Ishikawa (cell line): ENCODE data around the gene ZCCHC14.

Experiments
- CEBPB ChIP-seq: IDR thresholded peaks from 2 replicates; pipeline ENCODE4 v1.6.1; 2012
- CREB1 ChIP-seq: IDR thresholded peaks from 2 replicates; pipeline ENCODE4 v1.6.1; 2012; ENCODE audit warnings: low read depth
- EP300 ChIP-seq: IDR thresholded peaks from 2 replicates; pipeline ENCODE4 v1.6.1; 2012; ENCODE audit warnings: borderline replicate concordance
- FOXM1 ChIP-seq: IDR thresholded peaks from 2 replicates; pipeline ENCODE4 v1.6.1; 2012; ENCODE audit warnings: low read depth, borderline replicate concordance
- MAX ChIP-seq: IDR thresholded peaks from 2 replicates; pipeline ENCODE4 v1.6.1; 2012
- RAD21 ChIP-seq: IDR thresholded peaks from 2 replicates; pipeline ENCODE4 v1.6.1; 2012; ENCODE audit warnings: low read depth
- REST ChIP-seq: IDR thresholded peaks from 2 replicates; pipeline ENCODE4 v1.6.1; 2012; ENCODE audit warnings: low read depth, mild to moderate bottlenecking
- TAF1 ChIP-seq: IDR thresholded peaks from 2 replicates; pipeline ENCODE4 v1.6.1; 2012; ENCODE audit warnings: low read depth, mild to moderate bottlenecking
- TCF12 ChIP-seq: IDR thresholded peaks from 2 replicates; pipeline ENCODE4 v1.6.1; 2012; ENCODE audit warnings: low read depth
- YY1 ChIP-seq: IDR thresholded peaks from 2 replicates; pipeline ENCODE4 v1.6.1; 2012; ENCODE audit warnings: low read depth
- ZBTB7A ChIP-seq: IDR thresholded peaks from 2 replicates; pipeline ENCODE4 v1.6.1; 2012; ENCODE audit warnings: low read depth

GRCh38 chr16:87388818-87389134 is 104.0 kb downstream of the ZCCHC14 start:
- TF ChIP-seq CEBPB (no peak), YY1 (no peak), FOXM1 (no peak), CREB1 (no peak), REST (no peak), ZBTB7A (no peak), RAD21 (no peak), TAF1 (no peak), EP300 (no peak), MAX (no peak), TCF12 (no peak)
